Bladder microvascular endothelial cell (primary cell): ENCODE data around the gene CFAP97. TPM values are rescaled to one million over a fixed set of nuclear protein-coding genes. Genes with fewer than 3 reads are reported as not detected.

Source experiments
- total RNA-seq: library from RNA; depleted of rRNA; stranded (reverse); fragments of >200 nt; gene quantifications from 2 replicates; pipeline ENCODE4 v1.2.3, GENCODE V29; 2014

Gene CFAP97
- 12.3 and 34.1 TPM in 2 replicates for total RNA-seq

GRCh38 chr4:185203486-185204237 lies at the start of gene CFAP97:
Gene CFAP97 (minus strand): TSS chr4:185204000. CDS start chr4:185191196, 12,804 bp downstream.

GRCh38 chr4:185209031-185209851 lies 5.4 kb upstream of the CFAP97 start, which contains the start of gene SNX25:
Gene SNX25 (plus strand): TSS chr4:185209598. CDS start chr4:185209827, 229 bp downstream.

GRCh38 chr4:185142912-185143600 lies 60.7 kb downstream of the CFAP97 start, which contains the start of gene SLC25A4:
Gene SLC25A4 (plus strand): TSS chr4:185143266. CDS start chr4:185143373, 107 bp downstream.

Other genes with a start within 250 kb of the CFAP97 start
- not detected in 2 replicates for gene HELT, start 185.5 kb downstream of the CFAP97 start, total RNA-seq
- 4.7 and 11.8 TPM in 2 replicates for gene SLC25A4, start 60.7 kb downstream of the CFAP97 start, total RNA-seq
- 14.9 and 53.5 TPM in 2 replicates for gene SNX25, start 5.6 kb upstream of the CFAP97 start, total RNA-seq
- 0.16 and 0.94 TPM in 2 replicates for gene LRP2BP, start 191.9 kb upstream of the CFAP97 start, total RNA-seq
- 1.9 and 8.9 TPM in 2 replicates for gene ANKRD37, start 192.8 kb upstream of the CFAP97 start, total RNA-seq
- gene UFSP2, start 222.0 kb upstream of the CFAP97 start, total RNA-seq = 33.7 and 41.3 TPM in 2 replicates